ENCODE data around the gene MUC6. TPM values are rescaled to one million over a fixed set of nuclear protein-coding genes. Genes with fewer than 3 reads are reported as not detected.

Gene MUC6
- total RNA-seq, 1 donor from 2014 or later: not detected

DNA sequence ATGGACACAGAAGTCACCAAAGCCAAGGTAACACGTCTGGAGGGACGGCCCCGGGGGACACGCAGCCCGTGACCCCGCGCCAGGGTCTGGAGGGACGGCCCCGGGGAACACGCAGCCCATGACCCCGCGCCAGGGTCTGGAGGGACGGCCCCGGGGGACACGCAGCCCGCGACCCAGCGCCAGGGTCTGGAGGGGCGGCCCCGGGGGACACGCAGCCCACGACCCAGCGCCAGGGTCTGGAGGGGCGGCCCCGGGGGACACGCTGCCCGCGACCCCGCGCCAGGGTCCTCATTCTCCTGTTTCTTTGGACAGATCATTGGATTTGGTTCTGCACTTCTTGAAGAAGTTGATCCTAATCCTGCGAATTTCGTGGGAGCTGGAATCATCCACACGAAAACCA, 27.1 kb downstream of the MUC6 start:
- intact Hi-C loops (cut with micrococcal nuclease): no loop called here

DNA sequence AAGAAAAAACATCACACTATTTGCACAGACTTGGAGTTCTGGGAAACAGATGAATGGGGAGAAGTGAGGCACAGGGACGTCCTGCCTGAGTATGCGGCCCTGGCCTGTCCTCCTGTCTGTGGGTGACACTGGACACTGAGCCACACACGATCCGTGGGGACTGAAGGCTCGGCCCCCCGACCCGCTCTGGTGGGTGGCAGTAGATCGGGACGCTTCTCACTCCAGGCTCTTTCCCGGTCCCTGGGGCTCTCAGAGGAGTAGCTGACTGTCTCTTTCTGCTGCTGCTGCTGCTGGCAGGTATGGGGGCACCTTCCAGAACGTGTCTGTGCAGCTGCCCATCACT, 27.7 kb downstream of the MUC6 start:
- intact Hi-C loops (cut with micrococcal nuclease): no loop called here

DNA sequence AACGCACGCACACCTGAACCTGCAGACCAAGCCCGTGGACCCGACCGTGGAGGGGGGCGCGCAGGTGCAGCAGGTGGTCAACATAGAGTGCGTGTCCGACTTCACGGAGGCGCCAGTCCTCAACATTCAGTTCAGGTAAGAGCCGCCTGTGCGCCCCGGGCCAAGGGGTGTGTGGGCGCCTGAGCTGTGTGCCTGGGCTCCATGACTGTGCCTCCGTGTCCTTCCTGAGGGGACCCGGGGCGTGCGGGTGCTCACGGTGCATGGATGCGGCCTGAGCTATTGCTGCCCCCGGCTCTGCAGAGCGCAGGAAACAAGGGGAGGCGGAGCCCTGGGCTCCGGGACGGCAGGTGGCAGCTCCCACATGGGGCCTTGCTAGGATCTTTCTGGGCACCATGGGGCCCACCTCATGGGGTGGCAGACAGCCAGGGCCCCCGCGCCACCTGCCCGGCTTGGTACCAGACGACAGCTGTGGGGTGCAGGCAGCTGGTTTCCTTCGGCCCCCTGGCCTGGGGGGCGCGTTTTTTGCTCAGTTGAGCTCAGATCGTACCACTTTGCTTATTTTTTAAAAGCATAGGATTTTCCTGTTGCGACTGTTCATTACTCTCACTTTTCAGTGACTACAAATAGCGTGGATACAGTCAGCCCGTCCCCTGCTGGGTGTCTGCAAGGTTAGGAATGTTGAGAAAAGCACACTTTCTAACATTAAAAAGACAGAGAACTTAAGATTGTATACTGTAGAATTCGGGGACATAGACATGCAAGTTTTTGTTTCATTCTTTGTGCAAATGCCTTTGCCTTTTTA, 28.3 kb downstream of the MUC6 start:
- intact Hi-C loops (cut with micrococcal nuclease): no loop called here

- intact Hi-C loops (cut with micrococcal nuclease): no loop called here
These were observed 29.2 kb downstream of the MUC6 start for GRCh38 chr11:1007279-1007678.

- intact Hi-C loops (cut with micrococcal nuclease): no loop called here
These were observed 29.8 kb downstream of the MUC6 start for GRCh38 chr11:1006762-1007161.

GRCh38 chr11:1005928-1006327, 30.6 kb downstream of the MUC6 start:
- intact Hi-C loops (cut with micrococcal nuclease): no loop called here

- intact Hi-C loops (cut with micrococcal nuclease): no loop called here
These were observed 33.4 kb downstream of the MUC6 start for GRCh38 chr11:1003159-1003558.

- intact Hi-C loops (cut with micrococcal nuclease): no loop called here
These were observed 34.0 kb downstream of the MUC6 start for GRCh38 chr11:1002406-1002984.

GRCh38 chr11:1001617-1002405, 34.7 kb downstream of the MUC6 start:
- intact Hi-C loops (cut with micrococcal nuclease): no loop called here

- intact Hi-C loops (cut with micrococcal nuclease): no loop called here
These were observed 35.9 kb downstream of the MUC6 start for GRCh38 chr11:1000357-1001278.

DNA sequence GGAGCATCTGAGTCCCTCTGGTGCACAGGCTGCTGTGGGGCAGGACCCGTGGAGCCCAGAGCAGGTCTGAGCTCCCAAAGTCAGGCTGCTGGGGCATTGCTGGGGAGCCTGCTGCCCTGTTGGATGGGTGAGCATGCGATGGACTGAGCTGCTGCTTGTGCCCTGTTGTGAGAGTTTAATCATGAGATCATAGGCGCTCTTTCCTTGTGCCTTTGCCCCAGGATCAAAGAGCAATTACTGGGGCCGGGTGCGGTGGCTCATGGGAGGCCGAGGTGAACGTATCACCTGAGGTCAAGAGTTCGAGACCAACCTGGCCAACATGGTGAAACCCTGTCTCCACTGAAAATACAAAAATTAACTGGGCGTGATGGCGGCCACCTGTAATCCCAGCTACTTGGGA, 37.5 kb downstream of the MUC6 start:
- intact Hi-C loops (cut with micrococcal nuclease): no loop called here

DNA sequence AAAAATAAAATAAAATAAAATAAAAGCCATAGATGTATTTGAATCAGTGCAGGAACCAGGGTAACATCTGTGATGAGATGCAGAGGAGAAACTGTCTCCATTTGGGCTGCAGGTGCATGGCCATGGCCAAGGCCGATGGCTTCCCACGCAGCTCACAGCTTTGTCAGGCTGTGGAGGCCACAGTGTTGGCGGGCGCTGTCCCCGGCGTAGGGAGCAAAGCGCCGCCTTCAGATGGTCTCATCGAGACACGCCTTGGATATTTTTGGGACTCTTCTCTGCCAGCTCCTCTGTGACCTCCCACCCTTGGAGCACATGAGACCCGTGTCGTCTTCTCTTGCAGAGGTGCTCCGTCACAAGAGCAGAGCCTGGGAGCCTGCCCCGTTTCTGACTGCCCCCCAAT, 38.6 kb downstream of the MUC6 start:
- intact Hi-C loops (cut with micrococcal nuclease): no loop called here

- intact Hi-C loops (cut with micrococcal nuclease): no loop called here
These were observed 39.8 kb downstream of the MUC6 start for GRCh38 chr11:996681-997080.

GRCh38 chr11:995752-996420, 40.6 kb downstream of the MUC6 start:
- intact Hi-C loops (cut with micrococcal nuclease): no loop called here

DNA sequence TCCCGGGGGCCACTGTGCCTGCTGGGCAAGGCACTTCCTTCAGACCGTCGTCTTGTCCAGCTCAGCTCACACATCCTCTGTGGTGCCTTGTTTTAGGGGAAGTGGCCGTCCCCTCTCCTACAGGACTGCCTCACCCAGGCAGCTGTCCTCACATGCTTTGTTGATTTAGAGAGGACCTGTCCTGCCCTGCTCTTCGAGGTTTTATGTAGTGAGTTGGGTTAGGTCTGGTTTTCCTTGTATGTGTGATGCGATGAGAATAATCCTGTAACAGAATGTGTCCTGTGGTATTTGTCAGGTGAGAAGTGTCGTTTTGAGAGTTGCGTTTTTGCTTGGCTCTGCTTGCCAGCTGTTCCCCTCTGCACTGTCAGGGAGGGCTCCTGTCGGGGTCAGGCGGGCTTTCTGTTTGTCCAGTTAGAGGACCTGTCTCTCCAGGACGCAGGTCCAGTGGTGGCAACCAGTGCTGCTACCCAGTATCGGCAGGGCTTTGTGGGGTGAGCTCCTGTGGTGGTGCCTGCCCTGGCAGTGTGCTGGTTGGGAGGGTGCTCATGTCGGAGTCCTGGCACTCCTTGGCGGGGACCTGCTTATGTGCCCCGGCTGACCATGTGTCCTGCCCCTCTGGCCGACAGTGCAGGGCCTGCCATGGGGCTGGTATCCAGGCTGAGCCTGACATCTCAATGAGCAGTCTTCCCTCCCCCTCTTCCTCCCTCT, 41.3 kb downstream of the MUC6 start:
- intact Hi-C loops (cut with micrococcal nuclease): no loop called here

- intact Hi-C loops (cut with micrococcal nuclease): no loop called here
These were observed 42.8 kb downstream of the MUC6 start for GRCh38 chr11:993632-994167.

DNA sequence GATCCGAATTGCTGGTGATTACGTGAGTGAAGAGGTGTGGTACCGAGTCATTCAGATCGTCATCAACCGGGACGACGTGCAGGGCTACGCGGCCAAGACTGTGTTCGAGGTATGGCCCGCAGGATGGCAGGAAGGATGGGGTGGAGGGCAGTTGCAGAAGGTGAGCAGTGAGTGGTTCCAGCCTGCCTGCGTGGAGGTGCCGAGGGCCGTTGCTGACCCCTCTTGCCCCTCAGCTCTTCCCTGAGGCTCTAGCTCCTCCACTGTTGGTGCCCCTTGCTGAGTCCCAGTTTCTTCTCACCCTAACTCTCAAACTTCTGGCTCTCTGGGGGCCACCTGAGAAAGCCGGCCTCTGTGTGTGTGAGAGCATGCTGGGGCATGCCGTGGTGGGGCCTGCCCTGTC, 43.9 kb downstream of the MUC6 start:
- intact Hi-C loops (cut with micrococcal nuclease): no loop called here

DNA sequence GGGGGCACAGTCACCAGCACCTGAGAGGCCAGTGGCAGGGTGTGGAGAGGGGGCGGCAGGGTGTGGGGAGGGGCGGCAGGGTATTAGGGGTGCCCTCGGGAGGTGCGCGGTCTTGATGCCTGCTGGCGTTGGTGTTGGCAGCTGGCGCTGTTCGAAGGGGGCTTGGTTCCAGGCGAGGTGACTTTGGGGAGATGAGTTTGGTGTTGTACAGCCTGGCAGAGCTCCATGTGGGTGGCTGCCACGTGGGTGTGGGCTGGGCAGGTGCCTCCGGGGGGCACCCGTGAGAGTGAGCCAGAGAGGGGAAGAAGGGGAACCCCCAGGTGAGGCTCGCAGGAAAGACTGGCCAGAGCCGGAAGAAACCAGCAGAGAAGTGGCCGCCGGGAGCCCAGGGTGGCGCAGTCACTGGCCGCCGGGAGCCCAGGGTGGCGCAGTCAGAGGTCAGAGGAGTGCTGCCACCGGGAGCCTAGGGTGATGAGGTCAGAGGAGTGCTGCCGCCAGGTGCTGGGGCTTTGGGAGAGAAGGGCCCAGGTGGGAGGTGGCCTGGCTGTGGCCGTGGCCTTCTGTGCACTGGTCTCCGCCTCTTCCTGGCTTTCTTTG, 44.7 kb downstream of the MUC6 start:
- intact Hi-C loops (cut with micrococcal nuclease): no loop called here

- intact Hi-C loops (cut with micrococcal nuclease): no loop called here
These were observed 45.5 kb downstream of the MUC6 start for GRCh38 chr11:991034-991433.

GRCh38 chr11:990101-990500, 46.4 kb downstream of the MUC6 start:
- intact Hi-C loops (cut with micrococcal nuclease): no loop called here
